VCaP (cell line): ENCODE results near the gene NCKAP5.
A peak's percentile ranks its signal among the peaks of the same experiment; 100 is the strongest.

Experiments
- H3K27ac ChIP-seq: fragments of 450-650 bp; 2 replicates; pipeline ENCODE4 v1.5.1; 2017
- CTCF ChIP-seq: fragments of 450-650 bp; conservative IDR thresholded peaks from 2 replicates; pipeline ENCODE4 v1.5.1; 2017; ENCODE audit warnings: mild to moderate bottlenecking, moderate library complexity

Gene NCKAP5

GRCh38 chr2:133200684-133201421 is 367.4 kb downstream of the NCKAP5 start:
- H3K27ac ChIP-seq, result no peak overlapping the region
- no peak for TF ChIP-seq CTCF

- no peak for TF ChIP-seq CTCF
- H3K27ac ChIP-seq, result no peak overlapping the region
These were observed 369.6 kb downstream of the NCKAP5 start for GRCh38 chr2:133198678-133199077.

GRCh38 chr2:133197156-133197555 is 371.1 kb downstream of the NCKAP5 start:
- no peak overlapping the region for H3K27ac ChIP-seq
- TF ChIP-seq CTCF, result no peak

GRCh38 chr2:133194777-133195335 is 373.4 kb downstream of the NCKAP5 start:
- H3K27ac ChIP-seq, result no peak overlapping the region
- TF ChIP-seq CTCF, result no peak

- TF ChIP-seq CTCF, result no peak
- H3K27ac ChIP-seq, result no peak overlapping the region
These were observed 374.0 kb downstream of the NCKAP5 start for GRCh38 chr2:133194362-133194655.

GRCh38 chr2:133193544-133194361 is 374.5 kb downstream of the NCKAP5 start:
- TF ChIP-seq CTCF, result no peak
- no peak overlapping the region for H3K27ac ChIP-seq

GRCh38 chr2:133192028-133192427 is 376.2 kb downstream of the NCKAP5 start:
- TF ChIP-seq CTCF, result peak; percentile 3; the same call in 1 of the 2 replicates
- no peak overlapping the region for H3K27ac ChIP-seq
